Left cardiac atrium (tissue), 4 donors: ENCODE measurements around the gene TMEM184A. TPM values are rescaled to one million over a fixed set of nuclear protein-coding genes. Genes with fewer than 3 reads are reported as not detected.
"Not testable (repeated sequence)": the region's sequence is repeated elsewhere in the genome, so short reads cannot be mapped to it uniquely, and the experiment has no call there.

Experiments used
- ATAC-seq, 2 donors: fragments of 200-7000 bp; cut with Tn5 transposase; one replicate each; pipeline ENCODE4 v1.9.1; 2020; ENCODE audit warnings: mild to moderate bottlenecking in 2 of 2, moderate library complexity in 2 of 2
- DNase-seq: peaks from one replicate; pipeline ENCODE4 v3.0.0-alpha.2; 2020
- intact Hi-C, 2 donors: fragments of 100-400 bp; cut with DNase I; formaldehyde crosslinking; loops; one replicate each; pipeline versions ENCODE4 v1.14.1 to v1.15.1; 2022 to 2023
- total RNA-seq, 2 donors: library from RNA; stranded (reverse); fragmentation: NEBNext Ultra II Directional; extraction: Animal tissue kit (Norgen Biotek cat#: 25700); gene quantifications; one replicate each; pipeline ENCODE4 v1.2.1, GENCODE V29; 2021
- donor health status: DM: no; HTN: yes; CAD: no.
- donor health status: DM: no; HTN: yes; CAD: no; lungs with severe emphysema.
- donor health status: DM: yes; HTN: yes; CAD: no.
- donor health status: Dilated cardiomyopathy.

TMEM184A gene
- total RNA-seq, 2 donors from 2014 or later, result 0.18 to 0.31 TPM

DNA sequence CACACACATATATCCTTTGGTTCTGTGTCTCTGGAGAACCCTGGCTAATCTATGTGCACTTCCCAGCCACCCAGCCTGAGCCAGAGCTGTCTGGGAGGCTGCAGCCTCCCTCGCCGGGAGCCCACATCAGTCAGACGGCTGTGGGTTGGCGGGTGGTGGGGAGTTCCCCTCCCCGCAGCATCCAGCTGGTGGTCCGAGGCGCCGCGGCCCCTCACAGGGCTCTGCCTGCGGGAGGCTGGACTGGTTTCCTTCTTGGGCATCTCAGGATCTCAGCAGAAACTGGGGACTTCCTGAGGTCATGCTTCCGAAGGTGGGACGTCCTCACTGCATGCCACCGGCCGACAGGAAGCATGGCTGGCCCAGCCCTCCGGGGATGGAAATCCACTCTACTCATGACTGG lies 35.9 kb upstream of the TMEM184A start:
- DNase-seq (no peak), ATAC-seq (no peak)
- intact Hi-C loops, result no loop called here

DNA sequence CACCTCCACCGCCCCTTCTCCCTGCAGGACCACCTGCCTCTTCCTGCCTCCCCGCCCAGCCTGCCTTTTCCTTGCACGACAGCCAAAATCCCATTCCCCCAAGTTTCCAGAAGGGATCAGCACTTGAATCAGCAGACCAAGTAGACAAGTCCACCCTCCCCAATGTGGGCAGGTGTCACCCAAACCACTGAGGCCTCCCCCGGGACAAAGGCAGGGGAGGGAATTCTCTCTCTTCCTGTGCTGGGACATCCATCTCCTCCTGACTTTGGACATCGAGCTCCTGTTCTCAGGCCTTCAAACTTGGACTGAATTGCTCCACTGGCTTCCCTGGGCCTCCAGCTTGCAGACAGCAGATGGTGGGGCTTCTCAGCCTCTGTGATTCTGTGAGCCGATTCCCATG lies 35.4 kb upstream of the TMEM184A start:
- DNase-seq (no peak), ATAC-seq (no peak)
- intact Hi-C loops, result no loop called here

DNA sequence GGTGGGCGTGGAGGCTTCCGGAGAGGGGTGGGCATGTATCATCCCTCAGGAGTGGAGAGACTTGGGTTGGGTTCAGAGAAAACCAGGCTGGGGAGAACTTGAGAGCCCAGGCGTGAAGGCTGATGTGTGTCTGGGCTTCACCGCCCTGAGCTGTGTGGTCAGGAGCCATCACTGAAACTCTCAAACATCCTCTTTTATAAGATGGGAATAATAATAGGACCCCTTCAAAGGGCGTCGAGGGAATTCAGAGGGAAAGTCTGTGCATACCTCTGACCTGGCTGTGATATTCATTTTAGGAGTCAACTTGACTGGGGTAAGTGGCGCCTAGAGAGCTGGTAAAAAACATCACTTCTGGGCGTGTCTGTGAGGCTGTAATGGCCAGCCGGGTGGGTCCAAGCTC lies 34.9 kb upstream of the TMEM184A start:
- no peak for ATAC-seq
- DNase-seq, result no peak
- intact Hi-C loops, result no loop called here

DNA sequence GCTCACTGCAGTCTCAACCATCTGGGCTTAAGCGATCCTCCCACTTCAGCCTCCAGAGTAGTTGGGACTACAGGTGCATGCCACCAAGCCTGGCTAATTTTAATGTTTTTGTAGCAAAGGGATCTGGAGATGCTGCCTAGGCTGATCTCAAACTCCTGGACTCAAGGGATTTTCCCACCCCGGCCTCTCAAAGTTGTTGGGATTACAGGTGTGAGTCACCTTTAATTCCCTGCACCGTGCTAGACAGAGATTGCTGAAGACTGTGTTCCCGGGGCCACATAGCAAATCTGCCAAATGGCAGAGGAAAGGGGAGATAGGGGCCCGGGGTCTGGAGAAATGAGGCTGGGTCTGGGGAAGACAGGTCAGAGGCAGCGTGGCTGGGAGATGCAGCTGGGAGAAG lies 34.5 kb upstream of the TMEM184A start:
- DNase-seq, result no peak
- intact Hi-C loops, result no loop called here
- ATAC-seq, result no peak

DNA sequence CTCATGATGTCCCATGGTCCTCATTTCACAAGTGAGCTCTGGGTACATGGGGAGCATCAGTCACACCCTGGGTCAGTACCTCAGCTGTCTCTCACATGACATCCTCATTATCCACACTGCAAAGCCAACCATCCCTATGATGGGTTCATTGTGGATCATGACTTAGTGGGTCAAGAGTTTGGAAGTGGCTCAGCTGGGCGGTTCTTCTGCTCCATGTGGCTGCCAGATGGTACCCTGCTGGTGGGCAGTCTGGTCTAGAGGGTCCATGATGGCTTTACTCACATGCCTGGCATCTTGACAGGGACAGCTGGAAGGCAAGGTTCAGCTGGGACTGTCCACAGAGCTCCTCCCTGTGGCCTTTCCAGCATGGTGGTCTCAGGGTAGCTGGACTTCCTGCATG lies 33.0 kb upstream of the TMEM184A start:
- intact Hi-C loops, result no loop called here
- DNase-seq (no peak), ATAC-seq (no peak)

DNA sequence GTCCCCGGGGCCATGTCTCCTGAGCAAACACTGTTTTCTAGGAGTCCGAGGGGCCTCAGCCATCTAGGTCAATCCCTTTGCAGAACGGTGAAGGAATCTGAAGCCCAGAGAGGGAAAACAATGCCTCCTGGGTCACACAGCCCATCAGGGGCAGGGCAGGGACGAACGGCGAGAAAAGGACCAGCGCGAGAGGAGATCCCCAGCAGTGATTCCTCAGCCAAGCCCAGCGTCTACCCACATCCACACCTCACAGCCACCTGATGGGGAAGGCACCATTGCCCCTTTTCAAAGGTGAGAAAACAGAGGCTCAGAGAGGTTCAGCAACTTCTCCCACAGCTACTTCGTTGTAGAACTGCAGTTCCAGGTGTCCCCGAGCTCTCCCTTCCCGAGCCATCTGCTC lies 31.7 kb upstream of the TMEM184A start:
- intact Hi-C loops, result no loop called here
- ATAC-seq, result no peak
- no peak for DNase-seq

DNA sequence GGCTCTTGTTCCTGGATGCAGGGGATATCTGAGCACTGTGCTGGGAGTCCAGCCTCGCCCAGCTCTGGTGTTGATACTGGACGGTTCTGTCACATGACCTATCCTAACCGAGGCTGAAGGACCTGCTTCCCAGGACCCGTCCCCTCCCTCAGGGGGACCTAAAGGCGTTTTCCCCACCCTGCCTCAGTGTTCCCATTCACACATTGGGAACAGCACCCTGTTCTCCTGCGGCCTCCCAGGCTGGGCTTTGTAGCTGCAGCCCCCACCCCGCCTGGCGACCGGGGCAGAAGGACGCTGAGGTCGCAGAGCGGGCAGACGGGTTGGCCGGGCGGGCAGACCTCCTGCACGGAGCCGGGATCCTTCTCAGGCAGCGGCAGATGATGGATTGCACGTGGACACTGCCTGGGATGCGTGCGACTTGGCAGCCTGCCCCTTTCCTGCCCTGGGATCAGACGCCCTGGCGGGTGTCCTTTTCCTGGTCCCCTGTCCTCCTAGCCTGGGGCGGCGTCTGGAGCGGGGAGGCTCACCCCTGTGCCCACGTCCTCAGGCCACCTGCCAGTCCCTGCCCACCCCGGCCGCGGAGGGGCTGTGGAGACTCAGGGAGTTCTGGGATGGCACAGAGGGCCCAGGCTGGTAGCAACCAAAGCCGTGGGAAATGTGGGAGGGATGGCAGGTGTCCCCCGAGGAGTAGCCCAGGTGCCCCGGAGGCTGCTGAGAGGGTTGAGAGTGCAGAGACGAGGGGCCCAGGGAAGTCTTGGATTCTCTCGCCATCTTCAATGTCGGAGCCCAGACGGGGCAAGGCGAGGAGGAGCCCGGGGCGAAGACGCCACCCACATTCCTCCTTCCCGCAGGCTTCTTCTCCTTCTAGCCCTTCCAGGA lies 31.1 kb upstream of the TMEM184A start:
- DNase-seq (no peak), ATAC-seq (peak in 1 of 2 donors; percentile 38)
- intact Hi-C loops, result no loop called here

DNA sequence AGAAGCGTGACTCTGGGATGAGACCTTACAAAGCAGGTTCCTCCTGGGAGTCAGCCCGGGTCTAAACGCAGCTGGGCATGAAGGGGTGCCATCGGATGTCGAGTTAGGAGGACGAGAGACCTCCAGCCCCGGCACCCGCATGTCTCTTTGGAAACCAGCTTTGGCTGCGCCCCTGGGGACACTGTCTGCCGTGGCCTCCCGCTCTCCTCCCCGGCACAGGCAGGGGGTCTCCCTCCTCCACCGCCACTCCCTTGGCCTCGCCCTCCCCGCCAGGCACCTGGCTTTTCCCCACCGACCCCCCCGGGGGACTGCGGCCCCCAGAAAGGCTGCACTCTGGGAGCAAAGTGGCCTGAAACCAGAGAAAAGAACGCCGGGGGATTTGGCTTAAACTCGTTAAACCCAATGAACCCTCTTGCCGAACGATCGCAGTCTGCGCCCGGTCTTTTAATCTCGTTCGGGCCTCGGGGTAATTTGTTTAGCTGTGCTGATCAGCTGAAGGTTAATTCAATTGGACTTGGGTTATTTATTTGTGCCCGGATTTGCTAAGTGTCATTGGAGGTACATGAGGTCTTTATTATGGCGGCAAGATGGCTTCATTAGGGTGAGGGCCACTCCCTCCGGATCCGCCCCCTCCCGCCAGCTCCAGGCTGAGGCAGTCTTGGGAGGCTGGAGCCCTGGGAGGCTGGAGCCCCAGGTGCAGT lies 30.3 kb upstream of the TMEM184A start:
- ATAC-seq (no peak), DNase-seq (no peak)
- intact Hi-C loops, result no loop called here

DNA sequence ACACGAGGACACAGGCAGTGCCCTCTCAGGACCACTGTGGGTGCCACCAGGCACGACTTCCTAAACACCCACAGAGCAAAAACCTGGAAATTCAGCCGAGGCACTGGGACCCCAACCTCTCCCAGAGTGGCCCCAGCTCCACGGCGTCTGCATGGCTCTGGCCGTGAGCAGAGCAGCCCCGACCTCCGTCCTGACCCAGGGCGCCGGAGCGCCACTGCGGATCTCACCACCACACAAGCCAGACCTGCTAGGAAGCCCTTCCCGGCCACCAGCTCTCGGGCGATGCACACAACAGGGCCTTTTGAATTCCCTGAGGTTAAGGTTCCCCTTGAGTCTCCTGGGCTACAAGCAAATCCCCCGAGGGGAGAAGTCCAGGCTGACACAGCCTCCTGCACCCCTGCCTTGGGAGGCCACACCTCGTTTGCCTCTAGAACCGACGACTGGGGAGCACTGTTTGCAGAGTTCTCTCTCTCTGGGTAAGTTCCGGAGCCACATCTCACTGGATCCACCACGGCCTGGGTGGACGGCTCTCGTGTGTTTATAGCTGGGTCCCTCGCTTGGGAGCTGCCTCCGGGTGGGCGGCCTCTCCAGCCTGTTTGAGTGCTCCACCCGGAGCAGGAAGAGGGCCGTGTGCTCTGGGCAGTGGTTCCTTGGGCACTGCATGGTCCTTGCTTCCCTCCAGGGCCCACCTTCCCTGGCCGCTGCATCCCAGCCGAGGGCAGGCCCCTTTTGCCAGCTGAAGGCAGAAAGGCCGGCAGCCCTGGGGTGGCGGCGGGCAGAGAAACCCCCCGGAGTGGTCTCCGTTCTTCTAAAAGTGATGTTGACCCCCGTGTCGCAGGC lies 29.4 kb upstream of the TMEM184A start:
- DNase-seq, result no peak
- ATAC-seq, result no peak
- intact Hi-C loops, result no loop called here

DNA sequence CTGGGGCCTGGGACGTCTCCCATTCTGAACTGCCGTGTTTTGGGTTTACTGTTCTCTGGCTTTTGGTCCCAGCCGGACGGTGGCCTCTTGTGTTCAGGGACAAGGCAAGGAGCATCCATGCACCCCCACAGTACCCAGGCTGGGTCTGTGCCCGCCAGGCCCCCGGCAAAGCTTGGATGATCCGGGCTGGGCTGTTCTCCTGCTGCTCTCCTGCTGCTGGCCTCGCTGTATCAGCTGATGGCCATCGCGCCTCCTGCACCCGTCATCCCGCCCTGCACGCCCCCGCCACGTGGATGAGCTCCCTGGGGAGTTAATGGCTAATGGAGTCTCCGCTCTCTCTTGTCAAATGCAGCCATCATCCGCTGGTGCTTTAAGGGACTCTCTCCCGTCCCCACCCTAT lies 28.7 kb upstream of the TMEM184A start:
- DNase-seq, result no peak
- intact Hi-C loops, result loop anchor here in 1 of 2 donors (5.0 kb wide), 1 partner anchor 63 kb away; no protein-coding TSS in a partner anchor
- no peak for ATAC-seq

DNA sequence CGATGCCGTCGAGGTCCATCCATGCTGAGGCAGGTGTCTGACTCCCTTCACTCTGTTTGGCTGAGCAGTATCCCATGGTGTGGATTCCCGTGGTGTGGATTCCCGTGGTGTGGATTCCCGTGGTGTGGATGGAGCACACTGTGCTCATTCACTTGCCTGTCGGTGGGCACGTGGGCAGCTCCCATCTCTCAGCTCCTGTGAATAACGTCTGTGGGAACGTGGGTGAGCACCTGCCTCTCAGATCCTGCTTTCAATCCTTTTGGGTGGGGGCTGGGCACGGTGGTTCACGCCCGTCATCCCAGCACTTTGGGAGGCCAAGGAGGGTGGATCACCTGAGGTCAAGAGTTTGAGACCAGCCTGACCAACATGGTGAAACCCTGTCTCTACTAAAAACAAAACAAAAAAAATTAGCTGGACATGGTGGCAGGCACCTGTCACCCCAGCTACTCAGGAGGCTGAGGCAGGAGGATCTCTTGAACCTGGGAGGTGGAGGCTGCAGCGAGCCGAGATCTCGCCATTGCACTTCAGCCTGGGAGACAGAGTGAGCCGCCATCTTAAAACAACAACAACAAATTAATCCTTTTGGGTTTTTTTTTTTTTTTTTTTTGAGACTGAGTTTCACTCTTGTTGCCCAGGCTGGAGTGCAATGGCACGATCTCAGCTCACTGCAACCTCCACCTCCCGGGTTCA lies 27.4 kb upstream of the TMEM184A start:
- ATAC-seq, DNase-seq: not testable (repeated sequence)
- intact Hi-C loops, result loop anchor here in 1 of 2 donors (5.0 kb wide), 1 partner anchor 64 kb away; no protein-coding TSS in a partner anchor

DNA sequence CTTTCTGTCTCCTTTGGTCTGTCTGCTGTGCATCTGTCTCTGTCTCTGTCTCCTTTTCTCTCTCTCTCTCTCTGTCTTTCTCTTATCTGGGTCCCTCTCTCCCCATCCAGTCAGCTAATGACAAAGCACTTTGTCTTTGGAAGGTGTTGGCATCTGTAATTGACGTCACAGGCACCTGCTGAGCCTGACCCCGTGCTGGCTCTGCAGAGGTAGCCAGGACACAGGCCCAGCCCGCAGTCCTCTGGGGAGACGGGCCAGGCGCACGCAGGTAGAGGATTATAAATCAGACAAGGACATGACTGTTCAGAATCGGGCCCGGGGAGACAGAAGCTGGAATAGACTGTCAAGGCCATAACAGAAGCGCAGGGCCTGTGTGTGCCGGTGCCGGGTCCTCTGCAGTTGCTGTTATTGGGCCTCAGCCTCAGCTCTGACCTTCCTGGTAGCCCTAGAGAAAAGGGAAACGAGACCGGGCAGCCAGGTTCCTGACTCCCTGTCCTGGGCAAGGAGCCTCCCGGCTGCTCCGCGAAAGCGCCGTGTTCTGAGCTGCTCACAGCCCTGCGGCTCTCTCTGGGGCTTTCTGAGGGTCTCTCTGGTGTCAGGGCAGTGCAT lies 24.5 kb upstream of the TMEM184A start:
- intact Hi-C loops, result loop anchor here in 1 of 2 donors (5.0 kb wide), 1 partner anchor 67 kb away; no protein-coding TSS in a partner anchor
- DNase-seq (no peak), ATAC-seq (peak in 1 of 2 donors; percentile 50)

DNA sequence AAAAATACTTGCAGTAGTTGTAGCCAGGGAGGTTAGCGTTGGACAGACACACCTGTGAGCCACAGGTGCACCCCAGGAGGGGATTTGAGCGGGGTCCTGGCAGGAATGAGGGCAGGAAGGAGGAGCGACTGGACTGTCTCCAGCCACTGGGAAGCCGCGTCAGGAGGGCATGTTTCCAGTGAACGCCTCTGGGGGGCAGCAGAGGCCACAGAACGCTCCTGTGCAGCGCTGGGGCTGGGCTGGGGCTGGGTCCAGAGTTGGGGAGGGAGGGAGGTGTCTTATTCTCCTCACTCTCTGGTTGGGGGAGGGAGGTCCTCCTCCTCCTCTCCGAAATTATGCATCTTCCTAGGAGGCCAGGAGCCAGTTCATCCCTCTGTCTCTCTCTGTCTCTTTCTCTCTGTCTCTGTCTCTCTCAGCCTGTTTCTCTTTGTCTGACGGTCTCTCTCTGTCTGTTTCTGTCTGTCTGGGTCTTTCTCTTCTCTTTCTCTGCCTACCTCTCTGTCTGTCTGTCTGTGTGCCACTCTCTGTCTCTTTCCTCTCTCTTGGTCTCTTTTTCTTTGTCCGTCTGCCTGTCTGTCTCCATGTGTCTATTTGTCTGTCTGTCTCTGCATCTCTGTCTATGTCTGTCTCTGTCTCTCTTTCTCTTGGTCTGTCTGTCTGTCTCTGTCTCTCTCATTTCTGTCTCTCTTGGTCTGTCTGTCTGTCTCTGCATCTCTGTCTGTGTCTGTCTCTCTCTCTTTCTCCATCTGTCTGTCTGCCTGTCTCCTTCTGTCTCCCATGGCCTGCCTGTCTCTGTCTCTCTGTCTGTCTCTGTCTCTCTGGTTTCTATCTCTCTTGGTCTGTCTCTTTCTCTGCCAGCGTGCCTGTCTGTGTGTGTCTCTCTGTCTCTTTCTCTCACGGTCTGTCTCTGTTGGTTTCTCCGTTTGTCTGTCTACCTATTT lies 23.7 kb upstream of the TMEM184A start:
- intact Hi-C loops, result loop anchor here (2.0 to 5.0 kb wide), 3 partner anchors 68 to 769 kb away; no protein-coding TSS in a partner anchor
- DNase-seq, result peak; percentile 79
- ATAC-seq, result peak; percentile 94 to 95

DNA sequence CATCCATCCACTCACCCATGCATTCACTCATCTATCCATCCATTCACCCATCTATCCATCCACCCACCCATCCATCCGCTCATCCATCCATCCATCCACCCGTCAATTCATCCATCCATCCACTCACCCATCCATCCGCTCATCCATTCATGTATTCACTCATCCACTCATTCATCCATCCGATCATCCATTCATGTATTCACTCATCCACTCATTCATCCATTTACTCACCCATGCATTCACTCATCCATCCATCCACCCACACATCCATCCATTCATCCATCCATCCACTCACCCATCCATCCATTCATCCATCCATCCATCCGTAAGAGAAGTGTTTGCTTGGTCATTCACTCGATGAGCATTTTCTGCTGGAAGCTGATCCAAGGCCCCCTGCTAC lies 22.5 kb upstream of the TMEM184A start:
- intact Hi-C loops, result loop anchor here (2.0 to 5.0 kb wide), 2 partner anchors 634 to 770 kb away; no protein-coding TSS in a partner anchor
- no peak for DNase-seq
- no peak for ATAC-seq

DNA sequence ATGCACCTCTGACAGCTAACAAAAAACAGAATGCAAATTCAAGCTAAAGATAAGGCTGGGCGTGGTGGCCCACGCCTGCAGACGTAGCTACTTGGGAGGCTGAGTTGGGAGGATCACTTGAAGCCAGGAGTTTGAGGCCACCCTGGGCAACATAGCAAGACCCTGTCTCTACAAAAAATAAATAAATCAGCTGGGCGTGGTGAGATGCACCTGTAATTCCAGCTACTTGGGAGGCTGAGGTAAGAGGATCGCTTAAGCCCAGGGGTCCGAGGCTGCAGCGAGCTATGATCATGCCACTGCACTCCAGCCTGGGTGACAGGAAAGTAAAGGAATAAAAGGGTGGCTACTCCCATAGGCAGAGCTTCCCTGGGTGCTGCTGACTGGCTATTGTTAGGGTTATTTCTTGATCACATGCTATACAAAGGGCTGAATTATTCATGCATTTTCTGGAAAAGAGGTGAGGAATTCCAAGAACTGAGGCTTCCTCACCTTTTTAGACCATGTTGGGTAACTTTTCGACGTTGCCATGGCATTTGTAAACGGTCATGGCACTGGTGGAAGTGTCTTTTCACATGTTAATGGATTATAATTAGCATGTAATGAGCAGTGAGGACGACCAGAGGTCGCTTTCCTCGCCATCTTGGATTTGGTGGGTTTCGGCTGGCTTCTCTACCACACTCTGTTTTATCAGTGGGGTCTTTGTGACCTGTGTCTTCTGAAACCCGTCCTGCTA lies 20.7 kb upstream of the TMEM184A start:
- DNase-seq (no peak), ATAC-seq (no peak)
- intact Hi-C loops, result loop anchor here (5.0 kb wide), 1 partner anchor 636 kb away; no protein-coding TSS in a partner anchor

DNA sequence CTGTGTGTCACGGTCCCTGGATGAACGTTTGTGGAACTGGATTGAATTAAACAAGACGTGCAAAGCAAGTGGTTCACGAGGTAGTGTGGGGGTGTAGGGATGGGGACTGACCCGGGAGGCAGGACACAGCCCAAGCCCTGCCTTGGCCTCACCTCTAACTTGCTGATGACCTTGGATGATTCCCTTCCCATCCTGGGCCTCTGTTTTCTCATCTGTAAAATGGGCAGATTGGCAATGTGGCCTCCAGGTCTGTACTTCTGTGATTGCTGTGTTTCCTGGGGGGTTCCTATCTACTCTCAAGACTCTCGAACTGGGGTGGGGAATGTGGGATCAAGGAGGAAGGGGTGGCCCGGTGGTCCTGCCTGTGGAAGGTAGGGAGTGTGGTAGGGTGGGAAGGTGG lies 19.8 kb upstream of the TMEM184A start:
- ATAC-seq (no peak), DNase-seq (no peak)
- intact Hi-C loops, result loop anchor here (5.0 kb wide), 1 partner anchor 636 kb away; no protein-coding TSS in a partner anchor
